Measurements from ENCODE around the gene DBX1.
"Not testable (repeated sequence)": the region's sequence is repeated elsewhere in the genome, so short reads cannot be mapped to it uniquely, and the experiment has no call there.

The DBX1 gene

DNA sequence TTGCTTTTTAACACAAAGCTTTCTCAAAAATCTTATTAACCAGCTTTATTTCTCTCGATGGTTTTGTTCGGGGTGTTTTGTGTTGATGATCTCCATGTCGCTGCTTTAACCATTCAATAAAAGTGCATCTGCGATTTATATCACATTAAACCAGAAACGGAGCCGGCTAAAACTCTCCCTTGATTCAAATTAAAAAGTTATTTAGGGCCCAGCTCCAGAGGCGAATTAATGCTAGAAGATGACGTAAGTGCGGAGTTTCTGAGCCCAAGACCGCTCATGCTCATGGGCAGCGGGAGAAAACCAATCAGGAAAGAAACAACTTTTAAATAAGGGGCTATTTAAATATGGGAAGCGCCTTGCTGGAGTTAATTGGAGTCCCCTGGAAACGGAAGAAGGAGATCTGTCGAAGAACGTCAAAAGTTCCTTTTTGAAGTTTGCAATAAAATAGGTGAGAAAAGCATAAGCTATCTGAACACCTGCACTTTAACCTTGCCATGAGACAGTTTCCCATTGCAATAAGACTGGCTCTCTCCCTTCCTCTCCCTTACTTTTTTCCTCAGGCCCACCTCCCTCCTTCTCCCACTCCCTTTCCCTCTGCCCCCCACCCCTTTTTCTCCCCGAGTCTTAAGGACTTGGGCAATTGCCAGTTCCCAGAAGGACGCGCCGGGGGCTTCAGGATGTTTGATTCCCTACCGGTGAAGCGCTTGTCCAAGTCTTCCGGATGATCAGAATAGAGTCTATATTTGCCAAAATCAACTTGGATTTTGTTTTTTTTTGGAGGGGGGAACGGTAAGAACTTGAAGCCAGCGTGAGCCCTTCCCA, 1.9 kb upstream of the DBX1 start:
- no peak overlapping the region for H3K27ac ChIP-seq

DNA sequence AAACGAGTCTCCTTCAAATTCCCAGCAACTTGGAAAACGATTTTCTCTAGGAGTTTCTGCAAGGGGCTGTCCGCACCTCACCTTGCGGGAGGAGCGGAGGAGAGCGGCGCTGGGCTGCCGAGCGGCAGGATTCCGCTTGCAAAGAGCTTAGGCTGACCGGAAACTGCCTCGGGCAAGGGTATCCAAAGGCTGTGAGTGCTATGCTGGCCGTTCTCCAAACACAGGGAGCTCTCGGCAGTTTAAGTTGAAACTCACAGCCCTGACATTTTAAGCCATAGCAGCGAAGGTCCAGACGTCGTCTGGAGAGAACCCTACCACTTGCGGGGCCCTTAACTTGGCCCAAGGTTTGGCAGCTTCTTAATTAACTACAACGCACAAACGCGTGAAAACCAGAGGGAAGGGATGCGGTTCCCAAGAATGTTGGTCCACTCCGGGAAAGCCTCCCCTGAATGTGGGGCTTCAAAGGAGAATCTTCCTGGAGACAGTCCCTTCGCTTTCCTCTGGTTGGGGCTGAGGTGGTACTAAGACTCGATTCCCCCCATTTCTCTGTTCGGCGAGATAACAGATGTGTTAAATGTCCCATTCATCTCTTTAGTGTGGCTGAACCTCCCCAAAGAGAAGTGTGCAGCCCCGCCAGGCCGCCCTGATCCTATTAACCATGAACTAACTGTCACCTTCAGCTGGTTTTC, 1.1 kb upstream of the DBX1 start:
- no peak overlapping the region for H3K27ac ChIP-seq
- no peak for DNase-seq (ENCODE audit: low read depth, low spot score)

More for the DNA sequence above, 1.9 kb upstream of the DBX1 start:
- no peak for DNase-seq (ENCODE audit: low read depth, low spot score)

DNA sequence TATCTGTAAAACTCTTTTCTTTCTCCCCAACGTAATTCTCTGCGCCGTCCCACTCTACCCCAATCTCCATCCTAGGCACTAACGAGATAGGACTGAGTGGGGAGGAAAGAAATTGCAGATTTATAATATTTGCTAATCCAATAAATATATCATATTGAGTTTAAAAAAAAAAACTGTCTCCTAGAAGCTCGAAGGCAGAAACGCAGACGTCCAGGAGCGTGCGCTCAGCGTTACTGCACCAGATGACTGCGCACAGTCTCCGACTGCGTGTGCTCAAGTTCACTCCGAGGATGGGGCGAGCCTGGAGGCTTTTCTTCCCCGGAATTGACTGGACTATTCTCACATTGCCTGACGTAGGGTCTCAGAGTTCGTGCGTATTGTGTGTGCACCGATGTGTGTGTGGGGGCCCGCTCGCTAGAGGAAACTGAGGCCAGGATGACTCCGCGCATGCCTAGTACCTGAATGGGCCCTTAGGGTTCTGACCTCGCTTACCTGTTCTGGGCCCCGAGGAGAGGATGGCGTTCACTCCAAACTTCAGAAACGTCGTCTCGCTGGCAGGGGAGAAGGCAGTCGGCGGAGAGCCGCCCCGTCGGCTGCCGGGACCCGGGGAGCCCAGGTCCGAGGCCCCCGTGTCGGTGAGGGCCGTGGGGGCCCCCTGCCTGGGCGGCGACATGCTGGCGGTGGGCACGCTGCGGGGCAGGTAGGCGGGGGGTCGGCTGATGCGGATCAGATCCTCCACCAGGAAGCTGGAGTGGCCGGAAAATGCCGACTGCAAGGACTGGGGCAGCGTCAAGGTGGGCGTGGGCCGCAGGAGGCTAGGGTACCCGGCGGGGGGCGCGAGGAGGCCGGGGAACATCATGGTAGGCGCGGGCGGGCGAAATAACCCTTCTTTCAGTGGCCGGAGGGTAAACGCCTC, 551 bp downstream of the DBX1 start:
- H3K27ac ChIP-seq, result no peak overlapping the region
- DNase-seq (ENCODE audit: low read depth, low spot score), result no peak

DNA sequence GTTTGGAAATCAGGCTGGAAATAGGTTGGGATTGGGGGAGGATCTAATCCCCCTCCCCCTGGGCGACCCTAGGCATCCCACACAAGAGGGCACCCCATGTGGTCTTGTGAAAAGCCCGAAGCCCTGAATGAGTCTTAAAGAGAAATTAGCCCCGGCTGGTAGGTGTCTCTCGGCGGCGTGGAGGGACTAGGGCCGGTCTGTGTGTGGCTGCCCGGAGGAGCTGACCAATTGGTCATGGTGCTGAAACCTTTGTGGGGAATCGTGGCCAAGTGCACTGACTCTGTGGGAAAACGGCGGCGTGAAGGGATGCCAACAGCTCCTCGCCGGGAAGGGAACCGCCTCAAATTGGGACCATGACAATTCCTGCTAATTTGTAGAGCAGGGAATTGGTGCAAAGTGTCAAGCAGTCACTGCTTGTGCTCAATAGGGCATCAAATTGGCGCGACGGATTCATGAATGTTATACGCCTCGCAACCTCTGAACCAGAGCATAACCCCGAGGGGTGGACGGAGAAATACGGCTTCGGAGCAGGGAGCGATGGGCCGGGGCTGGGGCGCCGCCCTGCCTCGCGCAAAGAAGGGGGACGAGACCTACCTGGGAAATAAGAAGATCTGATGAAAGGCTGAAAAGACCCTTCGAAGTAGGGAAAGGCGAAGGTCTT, 1.5 kb downstream of the DBX1 start:
- no peak overlapping the region for H3K27ac ChIP-seq
- DNase-seq (ENCODE audit: low read depth, low spot score), result no peak

DNA sequence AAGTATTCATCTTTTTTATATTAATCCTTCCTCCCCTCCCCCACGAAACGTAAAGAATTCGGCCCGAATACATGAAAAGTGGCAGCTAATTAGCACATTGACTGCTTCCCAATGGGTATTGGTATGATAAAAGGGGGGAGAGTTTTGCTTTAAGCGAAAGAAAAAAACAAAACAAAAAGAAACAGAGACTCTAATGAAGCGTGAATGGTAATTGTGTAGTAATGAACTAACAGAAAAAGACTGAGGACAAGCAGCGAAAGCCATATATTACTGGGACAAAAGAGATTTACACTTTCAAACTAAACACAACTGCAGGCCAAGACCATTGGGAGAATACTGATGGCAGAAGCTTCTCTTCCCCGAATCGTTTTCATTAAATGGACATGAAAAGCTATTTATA, 2.5 kb downstream of the DBX1 start:
- no peak overlapping the region for H3K27ac ChIP-seq
- DNase-seq (ENCODE audit: low read depth, low spot score), result no peak

DNA sequence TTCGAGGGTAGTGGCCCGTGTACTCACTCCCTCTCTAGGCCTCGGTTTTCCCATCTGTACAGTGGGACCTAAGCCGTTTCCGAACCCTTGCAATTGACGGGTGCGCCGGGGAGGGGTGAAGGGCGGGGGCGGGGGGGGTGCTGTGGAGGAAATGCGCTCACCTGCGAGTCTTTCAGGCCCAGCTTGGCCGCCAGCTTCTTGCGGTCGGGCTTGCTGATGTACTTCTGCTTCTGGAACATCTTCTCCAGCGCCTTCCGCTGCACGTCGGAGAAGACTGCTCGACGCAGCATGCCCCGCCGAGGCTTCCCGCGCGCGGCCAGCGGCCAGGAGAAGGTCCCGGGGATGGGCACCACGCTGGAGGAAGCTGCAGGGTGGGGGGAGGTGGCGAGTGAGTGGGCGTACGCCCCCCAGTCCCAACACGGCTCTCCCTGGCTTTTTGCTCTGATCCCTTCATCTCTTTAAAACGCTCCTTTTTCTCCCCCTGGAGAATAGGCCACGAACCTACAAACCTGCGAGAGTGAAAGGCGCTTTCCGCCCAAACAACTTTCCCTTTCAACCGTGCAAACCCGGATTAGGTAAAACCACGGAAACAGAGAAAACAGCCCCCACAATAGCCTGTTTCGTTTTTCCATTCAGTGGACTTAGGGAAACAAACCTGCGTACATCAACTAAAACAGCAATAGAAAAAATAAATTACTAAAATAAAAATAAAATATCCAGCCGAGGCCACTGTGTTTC, 3.2 kb downstream of the DBX1 start:
- no peak for DNase-seq (ENCODE audit: low read depth, low spot score)

DNA sequence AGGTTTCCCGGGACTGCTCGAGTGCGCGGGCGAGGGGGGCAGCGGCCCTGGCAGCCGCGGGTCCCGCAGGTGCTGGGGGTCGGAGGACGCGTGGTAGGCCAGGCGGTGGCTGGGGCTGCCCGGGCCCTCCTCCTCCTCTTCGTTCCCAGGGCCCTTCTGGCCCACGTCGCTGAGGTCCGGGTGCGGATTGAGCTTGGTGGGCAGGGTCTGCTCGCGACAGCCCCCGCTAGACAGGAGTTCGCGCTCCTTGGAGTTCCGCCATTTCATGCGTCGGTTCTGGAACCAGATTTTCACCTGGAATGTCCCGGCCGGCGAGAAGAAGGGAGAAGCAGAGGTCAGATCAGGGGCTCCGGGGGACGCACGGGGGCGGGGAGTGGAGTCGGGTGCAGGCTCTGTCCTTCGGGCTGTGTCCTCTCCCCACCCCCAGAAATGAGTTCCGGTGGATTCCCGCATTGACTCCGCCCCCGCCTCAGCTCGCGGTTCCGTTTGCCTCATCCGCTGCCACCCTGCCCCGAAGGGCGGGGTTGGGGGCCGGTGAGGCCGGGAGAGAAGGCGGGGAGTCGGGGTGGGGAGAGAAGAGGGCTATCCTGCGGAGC, 3.9 kb downstream of the DBX1 start:
- no peak for DNase-seq (ENCODE audit: low read depth, low spot score)
- H3K27ac ChIP-seq, result no peak overlapping the region

More for the DNA sequence above, 3.2 kb downstream of the DBX1 start:
- no peak overlapping the region for H3K27ac ChIP-seq

DNA sequence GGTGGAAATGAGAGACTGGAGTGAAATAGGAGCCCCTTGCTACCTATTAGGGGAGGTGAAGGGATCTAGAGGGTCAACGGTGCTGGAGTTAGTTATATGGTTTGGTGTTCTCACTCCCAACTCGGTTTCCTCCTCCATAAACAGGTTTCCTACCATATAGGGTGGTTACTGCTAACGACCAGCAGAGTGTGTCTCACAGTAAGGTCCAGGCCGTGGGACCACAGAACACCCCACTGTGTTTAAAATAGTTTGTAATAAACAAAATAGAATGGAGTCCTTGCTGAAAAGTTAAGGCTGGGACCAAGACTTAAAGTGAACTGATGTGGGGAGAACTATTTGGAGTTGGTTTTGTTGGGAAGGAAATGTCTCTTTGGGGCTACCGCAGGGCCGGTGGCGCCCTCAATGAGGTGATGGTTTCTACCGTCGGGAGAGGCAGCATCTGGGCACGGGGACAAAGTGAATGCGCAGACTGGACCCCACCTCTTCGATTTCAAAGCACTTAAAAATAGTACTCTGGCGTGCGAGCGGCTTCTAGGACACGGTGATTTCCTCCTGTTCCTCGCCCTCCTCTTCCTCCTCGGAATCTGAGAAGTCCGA, 4.5 kb downstream of the DBX1 start:
- no peak overlapping the region for H3K27ac ChIP-seq
- no peak for DNase-seq (ENCODE audit: low read depth, low spot score)

DNA sequence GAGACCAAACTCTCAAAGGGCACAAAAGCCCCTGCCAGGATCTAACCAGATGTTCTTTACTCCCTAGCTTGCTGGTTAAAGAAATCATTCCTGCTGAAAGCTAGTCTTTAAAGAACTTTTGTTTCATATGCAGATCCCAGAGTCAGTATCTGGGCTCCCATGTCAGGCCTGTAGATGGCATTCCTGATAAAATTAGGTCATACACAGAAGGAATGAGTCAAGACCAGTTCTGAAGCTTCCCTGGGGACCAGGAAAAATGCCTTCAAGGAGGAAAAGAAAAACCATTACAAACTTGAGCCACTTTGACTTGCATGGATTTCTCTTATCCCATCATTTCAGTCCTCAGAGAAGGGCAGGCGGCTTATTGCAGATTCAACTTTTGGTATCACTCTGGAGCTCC, 5.9 kb downstream of the DBX1 start:
- DNase-seq (ENCODE audit: low read depth, low spot score), result no peak
- H3K27ac ChIP-seq, result no peak overlapping the region

DNA sequence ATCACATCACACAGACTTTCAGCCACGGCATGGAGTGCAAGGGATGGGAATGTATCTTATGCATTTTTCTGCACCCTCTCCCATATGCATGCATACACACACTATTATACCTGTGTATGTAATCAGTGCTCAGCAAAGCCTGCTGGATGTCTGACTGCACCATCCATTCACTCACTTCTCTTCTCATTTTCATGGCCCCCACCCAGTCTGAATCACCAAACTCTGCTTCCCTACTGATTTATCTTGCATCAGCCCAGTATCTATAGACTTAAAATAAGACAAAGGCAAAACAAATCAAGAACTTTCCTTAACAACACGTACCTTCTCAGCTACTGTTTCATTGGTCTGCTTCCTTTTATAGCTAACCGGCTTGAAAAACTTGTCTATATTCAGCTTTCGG, 21.6 kb downstream of the DBX1 start:
- DNase-seq (ENCODE audit: low read depth, low spot score), result no peak
- no peak overlapping the region for H3K27ac ChIP-seq

DNA sequence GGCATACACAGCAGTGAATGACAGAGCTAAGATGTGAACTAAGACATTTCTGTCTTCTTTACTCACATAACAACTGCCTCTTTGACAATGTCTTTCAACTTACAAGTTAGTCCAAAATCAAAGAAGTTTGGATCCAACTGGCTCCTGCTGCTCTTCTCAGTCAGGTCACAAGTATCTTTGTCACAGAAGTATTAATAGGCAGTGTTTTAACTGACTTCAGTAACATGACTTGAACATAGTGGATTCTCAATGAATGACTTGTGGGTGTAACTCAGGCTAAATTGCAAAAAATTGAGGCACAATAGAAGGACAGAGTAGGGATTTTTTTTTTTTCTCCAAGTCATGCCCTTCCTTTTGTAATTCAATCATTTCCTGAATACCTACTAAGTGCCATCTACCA, 22.6 kb downstream of the DBX1 start:
- no peak for DNase-seq (ENCODE audit: low read depth, low spot score)
- no peak overlapping the region for H3K27ac ChIP-seq

DNA sequence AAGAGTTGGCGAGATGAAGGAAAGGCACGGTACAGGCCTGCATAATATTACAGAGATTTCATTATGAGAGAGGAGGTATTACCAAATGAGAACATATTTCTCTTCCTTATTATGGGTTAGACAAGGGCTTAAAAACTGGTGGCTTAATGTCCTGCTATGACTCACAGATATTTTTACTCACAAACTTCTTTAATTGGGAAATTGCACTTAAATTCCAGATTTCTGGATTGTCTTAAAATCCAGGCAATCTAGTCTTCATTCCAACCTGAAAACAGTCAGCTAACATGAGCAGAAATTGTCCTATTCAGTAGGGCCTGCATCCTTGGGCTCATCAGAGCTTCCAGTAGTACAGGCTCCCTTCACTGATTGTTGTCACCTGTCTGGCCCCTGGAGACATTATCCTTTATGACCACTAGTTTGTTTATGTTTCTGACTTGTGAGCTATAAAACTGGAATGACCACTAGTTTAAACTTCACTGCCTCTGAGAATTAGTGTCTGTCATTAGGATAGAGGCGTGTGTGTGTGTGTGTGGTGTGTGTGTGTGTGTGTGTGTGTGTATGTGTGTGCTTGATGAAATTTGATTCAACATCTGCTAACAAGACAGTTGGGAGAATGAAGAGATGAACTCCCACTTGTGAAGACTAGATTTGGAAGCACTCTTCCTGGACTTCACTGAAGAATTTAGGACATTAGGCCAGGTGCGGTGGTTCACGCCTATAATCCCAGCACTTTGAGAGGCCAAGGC, 25.1 kb downstream of the DBX1 start:
- H3K27ac ChIP-seq, result no peak overlapping the region
- DNase-seq (ENCODE audit: low read depth, low spot score), result no peak

DNA sequence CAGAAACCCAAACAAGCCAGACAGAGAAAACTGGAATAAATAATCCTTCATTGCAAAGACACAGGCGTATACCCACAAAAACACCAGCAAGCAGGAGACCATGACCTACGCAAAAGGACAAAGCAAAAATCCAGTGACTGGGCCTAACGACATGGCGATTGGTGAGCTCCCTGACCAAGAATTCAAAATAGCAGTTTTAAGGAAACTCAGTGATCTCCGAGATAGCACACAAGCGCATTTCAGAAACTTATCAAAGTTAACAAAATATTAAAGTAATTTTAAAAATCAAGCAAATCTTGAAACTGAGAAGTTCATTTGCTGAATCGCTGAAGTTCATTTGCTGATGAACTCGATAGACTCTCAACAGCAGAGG, 27.6 kb downstream of the DBX1 start:
- H3K27ac ChIP-seq, result no peak overlapping the region
- DNase-seq (ENCODE audit: low read depth, low spot score), result no peak

DNA sequence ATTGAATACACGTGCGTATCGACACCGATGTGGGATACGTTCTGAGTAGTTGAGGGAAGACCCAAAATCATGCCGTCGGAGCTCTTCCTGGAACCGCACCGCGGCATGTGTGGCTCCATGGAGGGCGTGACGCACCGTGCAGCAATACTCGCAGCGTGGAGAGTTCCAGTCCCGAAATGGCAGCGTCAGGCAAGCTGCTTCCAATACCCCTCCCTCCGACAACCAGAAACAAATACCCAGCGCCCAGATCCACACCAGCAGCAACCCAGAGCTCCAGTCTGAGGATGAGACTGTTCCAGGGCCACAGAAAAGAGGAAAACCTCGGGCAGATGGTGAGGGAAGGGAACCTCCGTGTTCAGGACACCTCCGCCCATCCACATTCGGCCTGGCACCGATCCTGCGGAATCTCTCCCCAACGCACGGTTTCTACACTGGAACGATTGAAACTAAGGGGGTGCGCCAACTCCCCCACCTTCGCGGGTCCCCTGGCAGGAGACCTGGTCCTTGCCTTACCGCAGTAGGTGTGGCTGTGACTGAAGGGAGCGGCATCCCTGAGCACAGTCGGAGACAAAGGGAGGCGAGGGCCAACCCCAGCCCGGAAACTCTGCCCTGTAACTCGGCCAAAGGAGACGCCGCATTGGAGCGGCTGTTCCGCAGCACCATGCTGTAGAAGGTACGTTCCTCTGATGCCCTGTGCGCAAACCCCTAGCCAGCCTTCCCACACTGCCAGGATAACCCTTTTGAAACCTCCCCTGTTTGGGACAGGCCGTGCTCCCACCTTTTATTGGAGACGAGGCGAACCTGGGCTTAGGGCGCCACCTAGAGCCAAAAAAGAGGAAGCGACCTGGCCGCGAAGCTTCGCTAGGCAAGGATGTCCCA, 28.2 kb downstream of the DBX1 start:
- no peak overlapping the region for H3K27ac ChIP-seq
- no peak for DNase-seq (ENCODE audit: low read depth, low spot score)

DNA sequence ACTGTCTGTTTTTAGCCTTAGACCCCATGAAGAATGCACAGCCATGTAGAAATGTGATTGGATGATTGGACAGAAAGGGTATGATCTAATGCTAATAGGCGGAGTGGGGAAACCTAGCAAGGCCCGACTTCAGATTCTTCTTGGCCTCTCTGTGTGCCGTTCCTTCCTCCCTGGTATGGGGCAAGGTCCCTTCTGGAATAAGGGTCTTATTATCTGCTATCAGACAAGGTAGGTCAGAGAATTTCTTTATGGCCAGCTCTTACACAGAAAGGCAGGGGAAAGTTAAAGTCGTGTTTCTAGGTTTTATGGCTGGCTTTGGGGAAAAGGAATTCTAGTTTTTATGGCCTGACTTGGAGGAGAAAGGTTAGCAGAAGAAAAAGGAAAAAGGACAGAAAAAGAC, 30.6 kb downstream of the DBX1 start:
- no peak for DNase-seq (ENCODE audit: low read depth, low spot score)
- no peak overlapping the region for H3K27ac ChIP-seq

DNA sequence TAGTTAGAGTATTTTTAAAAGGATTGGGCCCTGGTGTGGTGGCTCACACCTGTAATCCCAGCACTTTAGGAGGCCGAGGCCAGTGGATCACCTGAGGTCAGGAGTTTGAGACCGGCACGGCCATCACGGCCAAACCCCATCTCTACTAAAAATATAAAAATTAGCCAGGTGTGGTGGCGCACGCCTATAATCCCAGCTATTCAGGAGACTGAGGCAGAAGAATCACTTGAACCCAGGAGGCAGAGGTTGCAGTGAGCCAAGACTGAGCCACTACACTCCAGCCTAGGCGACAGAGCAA, 31.8 kb downstream of the DBX1 start:
- H3K27ac ChIP-seq; DNase-seq (ENCODE audit: low read depth, low spot score): not testable (repeated sequence)

DNA sequence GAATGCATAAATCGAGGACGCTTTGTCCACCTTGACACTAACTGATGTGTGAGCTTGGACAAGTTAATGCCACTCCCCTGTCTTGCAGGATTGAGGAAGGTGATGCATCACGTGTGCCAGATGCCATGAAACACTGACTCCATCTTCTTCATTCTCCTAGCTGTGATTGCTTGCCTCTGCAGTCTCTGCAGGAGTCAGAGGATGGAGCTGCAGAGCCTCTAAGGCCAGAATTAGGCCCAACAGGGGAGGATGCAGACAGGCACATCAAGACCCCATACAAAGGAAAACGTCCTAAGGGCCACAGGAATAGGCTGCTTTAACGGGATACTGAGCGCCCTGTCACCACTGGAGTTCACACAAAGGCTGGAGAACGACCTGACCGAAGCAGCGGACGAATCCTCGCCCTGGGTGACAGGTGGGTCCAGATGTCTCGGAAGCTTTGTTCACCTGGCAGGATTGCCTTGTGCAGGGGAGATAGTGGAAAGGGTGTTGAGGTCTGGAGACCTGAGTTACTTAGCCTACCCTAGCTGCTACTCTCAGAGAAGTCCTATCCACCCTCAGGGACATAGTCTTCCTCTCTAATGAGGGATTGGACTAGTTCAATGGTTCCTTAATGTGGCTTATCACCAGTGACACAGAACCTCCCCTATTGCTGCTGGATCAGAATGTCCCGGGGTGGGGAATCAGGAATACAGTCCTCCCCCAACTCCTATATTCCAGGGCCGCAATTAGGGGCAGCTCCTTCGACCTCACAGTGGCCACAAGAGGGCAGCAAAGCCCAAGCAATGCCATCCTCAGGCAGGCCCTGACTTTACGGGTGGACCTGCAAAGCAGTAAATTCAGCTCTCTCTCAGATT, 32.4 kb downstream of the DBX1 start:
- DNase-seq (ENCODE audit: low read depth, low spot score), result no peak
- H3K27ac ChIP-seq, result no peak overlapping the region
